HepG2 (cell line): Measurements from ENCODE around the gene GRID1. TPM values are rescaled to one million over a fixed set of nuclear protein-coding genes. Genes with fewer than 3 reads are reported as not detected.

Experiments
- ATF3 ChIP-seq: sonication (generic); formaldehyde crosslinking; IDR thresholded peaks from 2 replicates; pipeline ENCODE4 v1.4.0; 2020; ENCODE audit warnings: missing genetic modification reagents
- CEBPG ChIP-seq: IDR thresholded peaks from 2 replicates; pipeline ENCODE4 v1.6.1; 2016
- EZH2 ChIP-seq: conservative IDR thresholded peaks from 2 replicates; pipeline ENCODE4 v1.6.1; 2012; ENCODE audit warnings: mild to moderate bottlenecking, low read depth, low read length, moderate library complexity
- MNT ChIP-seq: fragments of 450-650 bp; IDR thresholded peaks from 2 replicates; pipeline ENCODE4 v1.6.1; 2016
- NCOA2 ChIP-seq: sonication (generic); formaldehyde crosslinking; IDR thresholded peaks from 2 replicates; pipeline ENCODE4 v1.8.0; 2022; ENCODE audit warnings: inconsistent platforms
- NR3C1 ChIP-seq: sonication (generic); formaldehyde crosslinking; IDR thresholded peaks from 2 replicates; pipeline ENCODE4 v1.4.0; 2020; ENCODE audit warnings: missing genetic modification reagents
- PHF5A ChIP-seq: IDR thresholded peaks from one replicate; pipeline ENCODE4 v1.6.1; 2018; ENCODE audit warnings: low read depth, missing genetic modification reagents; ENCODE audit not compliant: unreplicated experiment
- RORA ChIP-seq: sonication (generic); formaldehyde crosslinking; IDR thresholded peaks from 2 replicates; pipeline ENCODE4 v1.5.0; 2020; ENCODE audit warnings: mild to moderate bottlenecking, missing genetic modification reagents, moderate library complexity
- TP53 ChIP-seq: sonication (generic); formaldehyde crosslinking; conservative IDR thresholded peaks from 2 replicates; pipeline ENCODE4 v1.4.0; 2020; ENCODE audit warnings: missing genetic modification reagents
- TSC22D2 ChIP-seq: sonication (generic); formaldehyde crosslinking; IDR thresholded peaks from 2 replicates; pipeline ENCODE4 v1.5.1; 2020; ENCODE audit warnings: missing genetic modification reagents, mild to moderate bottlenecking, borderline replicate concordance
- ZBTB20 ChIP-seq: sonication (generic); formaldehyde crosslinking; IDR thresholded peaks from 2 replicates; pipeline ENCODE4 v1.8.1; 2023; ENCODE audit warnings: missing genetic modification reagents, low read depth, mild to moderate bottlenecking, borderline replicate concordance
- ZNF629 ChIP-seq: sonication (generic); formaldehyde crosslinking; conservative IDR thresholded peaks from 2 replicates; pipeline ENCODE4 v1.5.0; 2020; ENCODE audit warnings: missing genetic modification reagents
- ZNF841 ChIP-seq: sonication (generic); formaldehyde crosslinking; IDR thresholded peaks from 2 replicates; pipeline ENCODE4 v1.8.1; 2023; ENCODE audit warnings: missing genetic modification reagents, borderline replicate concordance
- polyA plus RNA-seq, 8 experiments: library from polyadenylated mRNA; depleted of rRNA in 3 of 8; stranded (reverse) in 7 of 8; unstranded in 1 of 8; fragments of >200 nt; fragmentation: Illumina TruSeq in 4 of 8; extraction: Trizol in 4 of 8; gene quantifications; 2 replicates each; pipeline versions ENCODE4 v1.2.1 to v1.2.3, GENCODE V29; 2011 to 2016; ENCODE audit warnings: low read depth in 4 of 8, missing spikeins in 1 of 8, mixed read lengths in 1 of 8; ENCODE audit not compliant: insufficient read depth in 1 of 8
- total RNA-seq, 5 experiments: library from RNA; depleted of rRNA; stranded (reverse); fragments of >200 nt; fragmentation: Illumina TruSeq; extraction: Trizol; gene quantifications; 2 replicates each; pipeline ENCODE4 v1.2.3, GENCODE V29; 2016; ENCODE audit warnings: low read depth in 1 of 5
- TF ChIP-seq, protein P1 (sequence below): IDR thresholded peaks from 2 replicates; pipeline ENCODE4 v1.6.1; 2012; ENCODE audit warnings: low read length, improper control_type of control experiment
- TF ChIP-seq, protein P2 (sequence below): sonication (generic); formaldehyde crosslinking; IDR thresholded peaks from 2 replicates; pipeline ENCODE4; 2020; ENCODE audit warnings: missing genetic modification reagents, mild to moderate bottlenecking, borderline replicate concordance
- TF ChIP-seq, protein P3 (sequence below): sonication (generic); formaldehyde crosslinking; IDR thresholded peaks from 2 replicates; pipeline ENCODE4 v1.8.0; 2022; ENCODE audit warnings: mild to moderate bottlenecking, missing genetic modification reagents; ENCODE audit not compliant: insufficient replicate concordance

Gene GRID1
- total and polyA plus RNA-seq, 2 of the 13 experiments (the other 11 are each of a cell fraction or from before 2014, with no cell fraction given) = 0.05 TPM; not detected in 1

GRCh38 chr10:86399879-86400704, 33.5 kb upstream of the GRID1 start (continued):
- TF ChIP-seq TSC22D2 (CRISPR knock-in tag) = peak; percentile 84
- no peak for TF ChIP-seq RORA (CRISPR knock-in tag)
- no peak for TF ChIP-seq MNT
- TF ChIP-seq, protein P1, sequence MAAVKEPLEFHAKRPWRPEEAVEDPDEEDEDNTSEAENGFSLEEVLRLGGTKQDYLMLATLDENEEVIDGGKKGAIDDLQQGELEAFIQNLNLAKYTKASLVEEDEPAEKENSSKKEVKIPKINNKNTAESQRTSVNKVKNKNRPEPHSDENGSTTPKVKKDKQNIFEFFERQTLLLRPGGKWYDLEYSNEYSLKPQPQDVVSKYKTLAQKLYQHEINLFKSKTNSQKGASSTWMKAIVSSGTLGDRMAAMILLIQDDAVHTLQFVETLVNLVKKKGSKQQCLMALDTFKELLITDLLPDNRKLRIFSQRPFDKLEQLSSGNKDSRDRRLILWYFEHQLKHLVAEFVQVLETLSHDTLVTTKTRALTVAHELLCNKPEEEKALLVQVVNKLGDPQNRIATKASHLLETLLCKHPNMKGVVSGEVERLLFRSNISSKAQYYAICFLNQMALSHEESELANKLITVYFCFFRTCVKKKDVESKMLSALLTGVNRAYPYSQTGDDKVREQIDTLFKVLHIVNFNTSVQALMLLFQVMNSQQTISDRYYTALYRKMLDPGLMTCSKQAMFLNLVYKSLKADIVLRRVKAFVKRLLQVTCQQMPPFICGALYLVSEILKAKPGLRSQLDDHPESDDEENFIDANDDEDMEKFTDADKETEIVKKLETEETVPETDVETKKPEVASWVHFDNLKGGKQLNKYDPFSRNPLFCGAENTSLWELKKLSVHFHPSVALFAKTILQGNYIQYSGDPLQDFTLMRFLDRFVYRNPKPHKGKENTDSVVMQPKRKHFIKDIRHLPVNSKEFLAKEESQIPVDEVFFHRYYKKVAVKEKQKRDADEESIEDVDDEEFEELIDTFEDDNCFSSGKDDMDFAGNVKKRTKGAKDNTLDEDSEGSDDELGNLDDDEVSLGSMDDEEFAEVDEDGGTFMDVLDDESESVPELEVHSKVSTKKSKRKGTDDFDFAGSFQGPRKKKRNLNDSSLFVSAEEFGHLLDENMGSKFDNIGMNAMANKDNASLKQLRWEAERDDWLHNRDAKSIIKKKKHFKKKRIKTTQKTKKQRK = no peak
- TF ChIP-seq, protein P2, sequence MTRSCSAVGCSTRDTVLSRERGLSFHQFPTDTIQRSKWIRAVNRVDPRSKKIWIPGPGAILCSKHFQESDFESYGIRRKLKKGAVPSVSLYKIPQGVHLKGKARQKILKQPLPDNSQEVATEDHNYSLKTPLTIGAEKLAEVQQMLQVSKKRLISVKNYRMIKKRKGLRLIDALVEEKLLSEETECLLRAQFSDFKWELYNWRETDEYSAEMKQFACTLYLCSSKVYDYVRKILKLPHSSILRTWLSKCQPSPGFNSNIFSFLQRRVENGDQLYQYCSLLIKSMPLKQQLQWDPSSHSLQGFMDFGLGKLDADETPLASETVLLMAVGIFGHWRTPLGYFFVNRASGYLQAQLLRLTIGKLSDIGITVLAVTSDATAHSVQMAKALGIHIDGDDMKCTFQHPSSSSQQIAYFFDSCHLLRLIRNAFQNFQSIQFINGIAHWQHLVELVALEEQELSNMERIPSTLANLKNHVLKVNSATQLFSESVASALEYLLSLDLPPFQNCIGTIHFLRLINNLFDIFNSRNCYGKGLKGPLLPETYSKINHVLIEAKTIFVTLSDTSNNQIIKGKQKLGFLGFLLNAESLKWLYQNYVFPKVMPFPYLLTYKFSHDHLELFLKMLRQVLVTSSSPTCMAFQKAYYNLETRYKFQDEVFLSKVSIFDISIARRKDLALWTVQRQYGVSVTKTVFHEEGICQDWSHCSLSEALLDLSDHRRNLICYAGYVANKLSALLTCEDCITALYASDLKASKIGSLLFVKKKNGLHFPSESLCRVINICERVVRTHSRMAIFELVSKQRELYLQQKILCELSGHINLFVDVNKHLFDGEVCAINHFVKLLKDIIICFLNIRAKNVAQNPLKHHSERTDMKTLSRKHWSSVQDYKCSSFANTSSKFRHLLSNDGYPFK (CRISPR knock-in tag) = 0 out of 2 replicates have a peak, but pooled peaks have one; percentile 63
- TF ChIP-seq PHF5A = peak; percentile 66
- TF ChIP-seq ZBTB20 (CRISPR knock-in tag) = no peak
- no peak for TF ChIP-seq ATF3 (CRISPR knock-in tag)
- 0 out of 2 replicates have a peak, but pooled peaks have one; percentile 38 for TF ChIP-seq TP53 (CRISPR knock-in tag)
- TF ChIP-seq, protein P3, sequence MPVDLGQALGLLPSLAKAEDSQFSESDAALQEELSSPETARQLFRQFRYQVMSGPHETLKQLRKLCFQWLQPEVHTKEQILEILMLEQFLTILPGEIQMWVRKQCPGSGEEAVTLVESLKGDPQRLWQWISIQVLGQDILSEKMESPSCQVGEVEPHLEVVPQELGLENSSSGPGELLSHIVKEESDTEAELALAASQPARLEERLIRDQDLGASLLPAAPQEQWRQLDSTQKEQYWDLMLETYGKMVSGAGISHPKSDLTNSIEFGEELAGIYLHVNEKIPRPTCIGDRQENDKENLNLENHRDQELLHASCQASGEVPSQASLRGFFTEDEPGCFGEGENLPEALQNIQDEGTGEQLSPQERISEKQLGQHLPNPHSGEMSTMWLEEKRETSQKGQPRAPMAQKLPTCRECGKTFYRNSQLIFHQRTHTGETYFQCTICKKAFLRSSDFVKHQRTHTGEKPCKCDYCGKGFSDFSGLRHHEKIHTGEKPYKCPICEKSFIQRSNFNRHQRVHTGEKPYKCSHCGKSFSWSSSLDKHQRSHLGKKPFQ = no peak
- TF ChIP-seq NR3C1 (CRISPR knock-in tag) = no peak
- 0 out of 2 replicates have a peak, but pooled peaks have one; percentile 32 for TF ChIP-seq ZNF629
- TF ChIP-seq NCOA2 (CRISPR knock-in tag) = no peak
- TF ChIP-seq EZH2 = no peak
- TF ChIP-seq CEBPG (CRISPR knock-in tag) = peak; percentile 28; the same call in 1 of the 2 replicates
- TF ChIP-seq ZNF841 (CRISPR knock-in tag) = no peak
